Ovary (tissue), 3 donors: ENCODE data around the gene LEMD2.

Source experiments
- EP300 ChIP-seq: sonication (generic); formaldehyde crosslinking; IDR thresholded peaks from one replicate; pipeline ENCODE4 v1.6.1; 2017; ENCODE audit warnings: antibody characterized with exemption
- POLR2A ChIP-seq: fragments of 450-650 bp; IDR thresholded peaks from one replicate; pipeline ENCODE4 v1.6.1; 2017; ENCODE audit warnings: antibody characterized with exemption, mild to moderate bottlenecking, moderate library complexity
- TF ChIP-seq, protein P1 (sequence below), 3 donors: fragments of 450-650 bp in 2 of 3; fragments of 200-600 bp in 1 of 3; IDR thresholded peaks; one replicate each; pipeline versions ENCODE4 v1.5.1 to v1.8.0; 2016 to 2022; ENCODE audit warnings: antibody characterized with exemption in 3 of 3, mild to moderate bottlenecking in 1 of 3
- donor health status: DM: no; HTN: no; CAD: no.

DNA sequence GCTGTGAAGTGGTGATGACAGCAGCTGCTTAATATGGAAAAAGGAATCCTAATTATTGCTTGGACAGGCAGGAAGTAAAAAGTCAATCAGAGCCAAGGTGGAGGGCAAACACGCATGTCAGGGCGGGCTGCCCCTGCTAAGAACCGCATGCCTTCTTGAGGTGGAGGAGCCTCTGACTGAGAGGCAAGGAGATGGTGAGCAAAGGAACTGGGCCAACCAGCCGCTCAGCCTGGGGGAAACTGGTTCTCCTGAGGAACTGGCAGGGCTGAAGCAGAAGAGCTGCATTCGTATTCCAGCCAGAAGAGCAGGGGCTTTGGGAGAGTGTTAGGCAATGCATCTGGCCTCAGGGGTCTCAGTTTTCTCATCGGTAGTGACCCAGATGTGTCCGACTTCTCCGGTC lies 28.0 kb upstream of the LEMD2 start:
- TF ChIP-seq, protein P1, sequence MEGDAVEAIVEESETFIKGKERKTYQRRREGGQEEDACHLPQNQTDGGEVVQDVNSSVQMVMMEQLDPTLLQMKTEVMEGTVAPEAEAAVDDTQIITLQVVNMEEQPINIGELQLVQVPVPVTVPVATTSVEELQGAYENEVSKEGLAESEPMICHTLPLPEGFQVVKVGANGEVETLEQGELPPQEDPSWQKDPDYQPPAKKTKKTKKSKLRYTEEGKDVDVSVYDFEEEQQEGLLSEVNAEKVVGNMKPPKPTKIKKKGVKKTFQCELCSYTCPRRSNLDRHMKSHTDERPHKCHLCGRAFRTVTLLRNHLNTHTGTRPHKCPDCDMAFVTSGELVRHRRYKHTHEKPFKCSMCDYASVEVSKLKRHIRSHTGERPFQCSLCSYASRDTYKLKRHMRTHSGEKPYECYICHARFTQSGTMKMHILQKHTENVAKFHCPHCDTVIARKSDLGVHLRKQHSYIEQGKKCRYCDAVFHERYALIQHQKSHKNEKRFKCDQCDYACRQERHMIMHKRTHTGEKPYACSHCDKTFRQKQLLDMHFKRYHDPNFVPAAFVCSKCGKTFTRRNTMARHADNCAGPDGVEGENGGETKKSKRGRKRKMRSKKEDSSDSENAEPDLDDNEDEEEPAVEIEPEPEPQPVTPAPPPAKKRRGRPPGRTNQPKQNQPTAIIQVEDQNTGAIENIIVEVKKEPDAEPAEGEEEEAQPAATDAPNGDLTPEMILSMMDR (IDR thresholded peaks at IDR 0.05), result no peak
- TF ChIP-seq POLR2A (no peak), EP300 (no peak)
